NCI-H146 treated with DMSO at 0.1 percent for 48 hours (cell line): ENCODE measurements around the gene NSMCE4A.
"Not testable (repeated sequence)": the region's sequence is repeated elsewhere in the genome, so short reads cannot be mapped to it uniquely, and the experiment has no call there.

ENCODE experiments used
- DNase-seq: peaks from one replicate; lab custom pipeline; 2025; ENCODE audit not compliant: unreplicated experiment; lab: John Stamatoyannopoulos, UW

The NSMCE4A gene

DNA sequence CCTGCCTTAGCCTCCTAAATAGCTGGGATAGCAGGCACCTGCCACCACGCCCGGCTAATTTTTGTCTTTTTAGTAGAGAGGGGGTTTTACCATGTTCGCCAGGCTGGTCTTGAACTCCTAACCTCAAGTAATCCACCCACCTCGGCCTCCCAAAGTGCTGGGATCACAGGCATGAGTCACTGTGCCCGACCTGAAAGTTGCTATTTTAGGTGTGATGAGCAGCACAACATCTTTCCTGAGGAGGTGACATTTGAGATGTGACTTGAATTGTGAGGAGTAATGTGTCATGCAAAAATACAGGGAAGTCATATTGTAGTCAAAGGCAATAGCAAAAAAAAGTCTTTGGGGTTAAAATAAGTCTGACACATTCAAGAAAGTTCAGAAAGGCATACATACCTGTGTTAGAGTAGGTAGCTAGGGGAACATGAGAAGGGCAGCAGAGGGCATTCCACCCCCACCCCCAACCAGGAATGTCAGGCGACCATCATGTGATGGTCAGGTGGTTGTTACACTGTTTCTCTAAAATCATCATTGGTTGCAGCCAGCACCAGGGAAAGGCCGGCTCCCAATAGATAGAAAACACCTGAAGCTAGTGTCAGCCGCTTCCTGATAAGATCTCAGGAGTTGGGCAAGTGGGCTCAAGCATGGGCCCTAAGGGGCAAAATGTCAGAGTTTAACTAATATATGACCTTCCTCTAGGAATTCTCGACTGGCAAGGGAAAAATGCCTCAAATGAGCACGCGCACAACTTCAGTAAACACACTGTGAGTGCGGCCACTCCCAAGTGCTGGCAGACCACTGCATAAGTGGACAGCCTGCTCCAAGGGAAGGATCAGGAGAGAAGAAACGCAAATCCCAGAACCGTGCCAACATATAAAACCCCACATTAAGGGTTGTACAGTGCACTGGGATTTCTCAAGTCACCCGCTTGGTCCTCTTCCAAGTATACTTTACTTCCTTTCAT lies 13.6 kb upstream of the NSMCE4A start, which contains the start of gene TACC2:
Gene TACC2 (plus strand): TSS at position 803 of the 964 bp plus-strand sequence. CDS start 32,819 bp downstream, outside the sequence.
- DNase-seq = no peak

GRCh38 chr10:121984463-121984862 lies 9.4 kb upstream of the NSMCE4A start:
- no peak for DNase-seq

GRCh38 chr10:121983852-121984251 lies 8.8 kb upstream of the NSMCE4A start:
- DNase-seq = no peak

- no peak for DNase-seq
Measured at GRCh38 chr10:121981346-121981745, 6.3 kb upstream of the NSMCE4A start.

GRCh38 chr10:121978511-121978910 lies 3.5 kb upstream of the NSMCE4A start:
- no peak for DNase-seq

DNA sequence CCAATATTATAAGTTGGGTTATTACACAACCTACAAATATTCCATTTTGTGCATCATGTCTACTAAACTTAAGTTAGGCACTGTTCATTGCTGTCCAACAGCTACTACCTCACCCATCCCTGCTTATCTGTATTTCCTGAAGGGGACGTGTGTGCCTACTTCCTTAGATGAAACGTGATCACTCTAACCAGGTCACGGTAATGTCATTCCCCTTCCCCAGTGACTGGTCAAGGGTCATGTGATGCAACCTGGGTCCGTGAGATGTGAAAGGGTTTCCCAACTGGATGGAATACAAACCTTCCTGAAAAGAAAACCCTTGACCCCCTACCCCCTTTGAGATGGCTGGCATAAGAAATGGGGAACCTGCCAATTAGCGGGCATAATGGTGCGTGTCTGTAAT lies 1.6 kb upstream of the NSMCE4A start:
- DNase-seq = no peak

DNA sequence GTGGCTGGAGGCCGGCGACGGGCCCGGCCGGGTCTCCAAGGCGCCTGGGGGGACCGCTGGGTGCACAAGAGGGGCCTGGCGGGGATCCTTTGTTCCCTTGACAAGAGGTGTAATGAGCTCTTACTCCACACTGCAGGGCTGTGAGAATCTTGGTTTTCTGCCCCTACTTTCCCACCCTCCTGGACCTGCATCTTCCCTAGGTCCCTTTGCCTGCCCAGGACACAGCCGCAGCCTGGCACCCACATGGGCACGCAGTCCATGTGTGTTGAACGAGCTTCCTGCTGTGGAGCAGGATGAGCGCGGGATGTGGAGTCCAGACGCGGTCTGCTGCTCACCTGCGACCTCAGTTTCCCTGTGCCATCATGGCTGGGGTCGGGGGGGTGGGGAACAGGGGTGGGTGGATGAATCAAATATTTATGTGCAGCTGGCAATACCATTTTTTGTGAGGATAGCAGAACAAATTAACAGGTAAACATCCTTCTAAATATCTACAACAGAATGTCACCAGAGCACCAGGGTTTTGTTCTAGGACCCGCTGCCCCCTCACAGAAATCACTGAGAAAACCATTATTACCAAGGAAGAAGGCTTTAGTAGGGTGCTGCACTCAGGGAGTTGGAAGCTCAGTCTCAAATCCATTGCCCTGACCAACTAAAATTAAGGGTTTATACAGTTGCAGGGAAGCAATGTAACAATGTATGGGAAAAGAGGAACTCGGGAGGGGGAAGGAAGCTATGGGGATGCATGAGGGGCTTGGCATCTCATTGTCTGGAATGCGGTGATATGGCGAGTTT lies 474 bp upstream of the NSMCE4A start:
- peak; percentile 30 for DNase-seq

DNA sequence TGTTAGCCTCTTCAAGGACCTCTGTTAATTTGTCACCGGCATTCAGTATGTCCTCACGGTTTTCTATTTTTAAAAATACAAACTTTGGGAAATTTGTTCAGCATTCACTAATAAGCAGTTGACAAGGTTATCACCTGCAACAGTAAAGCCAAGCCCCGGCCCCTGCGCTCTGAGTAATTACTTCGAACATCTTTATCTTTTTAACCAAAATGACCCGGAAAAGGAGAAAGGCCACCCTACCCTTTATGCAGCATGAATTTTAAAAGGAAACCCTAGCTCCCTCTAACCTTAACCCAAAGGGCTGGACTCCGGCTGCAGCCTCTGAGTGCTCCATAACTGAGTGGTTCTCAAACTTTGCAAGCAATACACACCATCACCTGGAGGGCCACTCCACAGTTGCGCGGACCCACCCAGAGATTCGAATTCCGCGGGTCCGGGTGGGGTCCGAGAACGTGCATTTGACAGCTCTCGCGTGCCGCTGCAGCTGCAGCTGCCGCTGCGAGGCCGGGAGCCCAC lies 940 bp downstream of the NSMCE4A start:
- DNase-seq = no peak

GRCh38 chr10:121969086-121969485 lies 5.9 kb downstream of the NSMCE4A start:
- not testable (repeated sequence) for DNase-seq

DNA sequence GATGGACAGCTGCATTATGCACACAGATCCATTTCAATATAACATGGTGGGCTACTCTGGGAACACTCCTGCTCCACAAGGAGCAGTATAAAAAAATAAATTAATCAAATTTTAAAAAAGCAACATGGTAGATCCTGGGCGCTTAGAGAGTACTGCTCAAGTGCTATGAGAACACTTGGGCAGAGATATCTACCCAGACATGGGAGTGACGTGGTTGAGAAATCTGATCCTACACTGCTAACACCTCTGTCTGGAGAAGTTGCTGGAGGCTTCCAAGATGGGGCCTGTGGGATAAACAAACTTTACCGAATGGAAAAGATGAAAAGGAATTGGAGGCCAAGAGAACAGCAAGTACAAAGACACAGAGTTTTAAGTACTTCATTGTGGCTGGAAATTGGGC lies 9.0 kb downstream of the NSMCE4A start:
- no peak for DNase-seq

DNA sequence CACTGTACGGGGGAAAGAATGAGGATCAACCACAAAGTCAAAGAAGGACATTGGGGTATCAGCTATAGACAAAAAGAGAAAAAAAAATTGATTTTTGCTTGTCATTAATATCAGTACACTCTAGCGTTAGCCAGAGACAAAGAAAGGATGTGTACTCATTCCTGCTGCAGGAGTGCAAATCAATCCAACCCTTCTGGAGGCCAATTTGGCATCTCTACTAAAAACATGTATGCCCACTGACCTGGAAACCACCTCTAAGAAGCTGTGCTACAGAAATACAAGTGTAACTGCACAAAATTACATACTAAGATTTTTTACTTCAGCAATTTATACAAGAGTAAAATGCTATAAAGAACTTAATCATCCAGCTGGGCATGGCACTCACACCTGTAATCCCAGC lies 13.6 kb downstream of the NSMCE4A start:
- no peak for DNase-seq

- DNase-seq = no peak
Measured at GRCh38 chr10:121959671-121960070, 15.3 kb downstream of the NSMCE4A start.

- no peak for DNase-seq
Measured at GRCh38 chr10:121956111-121957061, 18.6 kb downstream of the NSMCE4A start.

DNA sequence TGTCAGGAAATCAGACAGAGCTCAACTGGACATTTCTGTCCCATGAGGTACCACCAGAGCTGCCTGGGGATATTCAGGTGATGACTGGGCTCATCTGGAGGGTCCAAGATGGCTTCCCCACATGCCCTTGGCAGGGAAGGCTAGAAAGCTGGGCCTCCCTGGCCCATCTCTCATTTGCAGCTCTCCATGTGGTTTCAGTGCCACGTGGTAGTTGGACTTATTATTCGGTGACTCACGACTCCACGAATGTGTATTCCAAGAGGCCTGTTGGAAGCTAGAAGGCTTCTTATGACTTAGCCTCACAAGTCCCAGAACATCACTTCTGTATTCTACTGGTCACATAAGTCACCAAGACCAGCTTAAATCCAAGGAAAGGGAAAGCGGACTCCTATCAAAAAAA lies 22.8 kb downstream of the NSMCE4A start:
- no peak for DNase-seq

DNA sequence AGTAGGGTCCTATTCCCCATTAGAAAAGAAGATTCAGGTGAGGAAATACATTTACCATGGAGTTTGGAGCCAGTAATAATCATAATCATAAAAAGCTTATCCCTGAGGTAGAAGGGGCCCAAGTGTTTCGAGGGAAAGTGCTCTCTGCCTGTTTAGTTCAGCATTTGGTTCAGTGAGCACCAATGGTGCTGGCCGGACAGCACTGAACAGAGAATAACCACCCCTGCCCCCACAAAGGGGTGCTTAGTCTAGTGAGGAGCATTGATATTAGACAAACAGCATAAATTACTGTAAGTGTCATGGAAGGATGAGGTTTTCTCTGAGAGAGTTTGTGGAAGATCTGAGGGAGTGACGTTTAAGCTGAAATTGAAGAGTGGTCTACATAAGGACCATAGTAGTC lies 25.6 kb downstream of the NSMCE4A start:
- no peak for DNase-seq

- DNase-seq = no peak
Measured at GRCh38 chr10:121949049-121949448, 26.0 kb downstream of the NSMCE4A start.

- DNase-seq = no peak
Measured at GRCh38 chr10:121947343-121948330, 27.4 kb downstream of the NSMCE4A start.

DNA sequence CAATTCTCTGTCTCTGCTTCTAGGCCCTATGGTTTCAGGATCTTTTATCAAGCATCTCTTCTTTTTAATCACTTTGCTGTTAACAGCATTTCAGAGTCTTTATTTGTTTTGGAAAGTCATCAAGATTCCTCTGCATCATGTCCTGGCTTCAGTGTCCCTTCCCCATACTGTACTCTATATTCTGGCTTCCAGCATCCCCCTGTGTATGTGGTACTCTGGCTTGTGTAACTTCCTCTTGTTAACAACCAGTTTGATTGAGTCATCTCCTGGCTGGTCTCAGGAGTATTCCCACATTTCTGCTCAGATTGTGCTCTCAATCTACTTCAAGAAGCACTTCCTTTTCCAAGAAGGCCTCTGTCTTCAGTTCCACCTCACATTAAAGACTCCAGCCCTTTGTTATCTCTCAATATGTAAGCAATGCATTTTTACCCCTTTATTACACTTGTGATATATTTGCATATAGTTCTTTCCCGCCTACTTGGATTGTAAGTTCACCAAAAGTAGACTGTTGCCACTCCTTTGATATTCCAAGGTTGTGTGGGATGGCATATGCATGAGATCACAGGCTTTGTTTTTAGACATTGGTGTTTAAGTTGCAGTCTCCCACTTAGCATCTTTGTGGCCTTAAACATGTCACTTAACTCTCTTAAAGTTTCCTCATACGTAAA lies 32.1 kb downstream of the NSMCE4A start:
- no peak for DNase-seq

- DNase-seq = no peak
Measured at GRCh38 chr10:121941532-121941931, 33.5 kb downstream of the NSMCE4A start.
